ENCODE measurements around the gene ABLIM3. TPM values are rescaled to one million over a fixed set of nuclear protein-coding genes. Genes with fewer than 3 reads are reported as not detected.

Gene ABLIM3
- total and polyA plus RNA-seq, 2 donors (not counting 3 experiments of a cell fraction or from before 2014, with no cell fraction given): 16.7 to 42.1 TPM

DNA sequence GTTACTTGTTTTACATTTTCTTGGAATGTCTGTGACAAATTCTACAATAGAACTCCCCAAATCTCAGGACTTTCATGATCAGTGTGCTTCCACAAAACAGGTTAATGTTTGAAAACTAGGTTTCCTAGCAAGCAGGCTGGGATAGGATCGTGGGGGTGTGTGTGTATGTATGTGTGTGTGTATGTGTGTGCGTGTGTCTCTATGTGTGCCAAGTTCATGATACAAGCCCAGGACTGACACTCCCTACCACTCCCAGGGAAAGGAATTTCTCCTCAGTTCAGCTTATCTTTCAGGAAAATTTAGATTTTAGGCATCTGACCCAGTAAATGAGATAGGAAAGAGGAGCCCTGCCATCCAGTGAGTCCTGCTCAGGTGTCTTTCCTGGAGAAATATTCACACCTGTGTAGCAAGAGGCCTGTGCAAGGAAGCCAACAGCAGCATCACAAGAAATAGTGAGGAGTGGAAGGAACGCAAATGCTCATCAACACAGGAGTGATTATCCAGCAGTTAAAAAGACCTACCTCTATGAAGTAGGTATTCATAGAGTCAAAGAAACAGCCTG, 13.8 kb upstream of the ABLIM3 start:
- BruUV-seq (replicated peaks): no TSS peak
- no peak for DNase-seq (ENCODE audit: low read depth, low spot score)
- dilution Hi-C loops (cut with MboI; ENCODE audit: extremely low pct_ligation_motif_present, low sequenced_read_pairs): no loop called here
- ChIA-PET CTCF (interaction anchor here (0.7 to 5.5 kb wide), 7 partner anchors 13 to 396 kb away, joined by 3 to 53 read pairs (median 6); partner anchors contain the start of gene ABLIM3), POLR2A (no interaction called here)
- no peak overlapping the region for H3K4me3 ChIP-seq (replicated peaks in 1 of 3; ENCODE audit: insufficient read depth in 1 of 3, low read depth in 1 of 3, low read length in 3 of 3)
- FAIRE-seq: no peak
- no peaks in the 10 kb centered on the region for H3K79me2 ChIP-seq (ENCODE audit: control insufficient read depth, insufficient read depth, low read length)
- TF ChIP-seq GATA2 (IDR thresholded peaks at IDR 0.05; ENCODE audit: insufficient read depth, insufficient read length, low read depth, low read length): no peak
- no peak for TF ChIP-seq MYC (IDR thresholded peaks at IDR 0.05; ENCODE audit: low read depth, low read length)
- no peak for TF ChIP-seq FOS (IDR thresholded peaks at IDR 0.05; ENCODE audit: borderline replicate concordance, insufficient read depth, low read length)
- TF ChIP-seq CTCF (IDR thresholded peaks at IDR 0.05; ENCODE audit: extremely low read depth in 1 of 2, insufficient read depth in 1 of 2, low read depth in 1 of 2, low read length in 2 of 2): no peak
- TF ChIP-seq POLR2AphosphoS5 (IDR thresholded peaks at IDR 0.05; ENCODE audit: insufficient read depth, low read depth, low read length): no peak
- no peak for TF ChIP-seq JUN (IDR thresholded peaks at IDR 0.05; ENCODE audit: borderline replicate concordance, insufficient read depth, insufficient read length, low read depth)
- no peak for TF ChIP-seq POLR2A (IDR thresholded peaks at IDR 0.05; ENCODE audit: low read depth, low read length)
- TF ChIP-seq, protein P1, sequence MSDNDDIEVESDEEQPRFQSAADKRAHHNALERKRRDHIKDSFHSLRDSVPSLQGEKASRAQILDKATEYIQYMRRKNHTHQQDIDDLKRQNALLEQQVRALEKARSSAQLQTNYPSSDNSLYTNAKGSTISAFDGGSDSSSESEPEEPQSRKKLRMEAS (IDR thresholded peaks at IDR 0.05; ENCODE audit: insufficient read depth, insufficient read length): no peak
- no peak for TF ChIP-seq EZH2 (IDR thresholded peaks at IDR 0.05; ENCODE audit: borderline replicate concordance, low read depth, low read length, severe bottlenecking)
- H3K4me2 ChIP-seq (ENCODE audit: insufficient read depth, low read length): no peak overlapping the region
- no peaks in the 10 kb centered on the region for H3K36me3 ChIP-seq (ENCODE audit: control insufficient read depth in 2 of 2, extremely low read depth in 1 of 2, insufficient read depth in 2 of 2, low read length in 2 of 2)
- peaks cover 12% of the 10 kb centered on the region for H3K4me1 ChIP-seq (ENCODE audit: control insufficient read depth, extremely low read depth, insufficient read depth, low read length)
- no peaks in the 10 kb centered on the region for H3K9me3 ChIP-seq (replicated peaks; ENCODE audit: control insufficient read depth, insufficient read depth, low read length)
- no peak overlapping the region for H3K27ac ChIP-seq (ENCODE audit: insufficient read depth, low read depth, low read length)
- no peaks in the 10 kb centered on the region for H4K20me1 ChIP-seq (replicated peaks; ENCODE audit: control insufficient read depth, extremely low read depth, insufficient read depth, low read length)
- H3K9ac ChIP-seq (replicated peaks; ENCODE audit: extremely low read depth, insufficient read depth, low read length): no peak overlapping the region
- no peak overlapping the region for H2AFZ ChIP-seq (ENCODE audit: low read depth, low read length)
- no peaks in the 10 kb centered on the region for H3K9me1 ChIP-seq (replicated peaks; ENCODE audit: control insufficient read depth, extremely low read depth, insufficient read depth, low read length)
- intact Hi-C loops (cut with micrococcal nuclease): no loop called here
- no peaks in the 10 kb centered on the region for H3K27me3 ChIP-seq (ENCODE audit: control insufficient read depth in 2 of 2, insufficient read depth in 2 of 2, low read length in 2 of 2)
